Stimulated activated naive B cell treated with anti-CD40 and anti-IgM and Interleukin-4, amounts not matched to agents 10 μg/mL and 1 μg/mL and 100 μg/mL, for 72 hours (primary cell): ENCODE data around the gene ATG2B.
"Not testable (repeated sequence)": the region's sequence is repeated elsewhere in the genome, so short reads cannot be mapped to it uniquely, and the experiment has no call there.

Source experiments
- ATAC-seq, 2 donors: fragments of 150-1000 bp; cut with Tn5 transposase; replicated peaks; 2 replicates each; pipeline ENCODE4 v1.10.0; 2021; ENCODE audit warnings: moderate library complexity in 1 of 2
- DNase-seq: peaks from one replicate; pipeline ENCODE4 v3.0.0; 2021
- H3K27ac Mint-ChIP-seq: one replicate; pipeline ENCODE4 v1.8.0; 2022; ENCODE audit warnings: mild to moderate bottlenecking, mixed read lengths
- H3K27me3 Mint-ChIP-seq, 2 donors: one replicate each; pipeline ENCODE4 v1.8.0; 2022; ENCODE audit warnings: mixed read lengths in 2 of 2
- H3K36me3 Mint-ChIP-seq, 2 donors: one replicate each; pipeline ENCODE4 v1.8.0; 2022; ENCODE audit warnings: mixed read lengths in 2 of 2, mild to moderate bottlenecking in 1 of 2
- H3K4me1 Mint-ChIP-seq, 2 donors: one replicate each; pipeline ENCODE4 v1.8.0; 2022; ENCODE audit warnings: mixed read lengths in 2 of 2, mild to moderate bottlenecking in 1 of 2
- H3K4me3 Mint-ChIP-seq, 2 donors: one replicate each; pipeline ENCODE4 v1.8.0; 2022; ENCODE audit warnings: mild to moderate bottlenecking in 2 of 2, mixed read lengths in 2 of 2, moderate library complexity in 1 of 2
- H3K9me3 Mint-ChIP-seq, 2 donors: one replicate each; pipeline ENCODE4 v1.8.0; 2022; ENCODE audit warnings: mixed read lengths in 2 of 2, mild to moderate bottlenecking in 1 of 2

ATG2B gene

GRCh38 chr14:96362071-96362964 is 823 bp downstream of the ATG2B start:
- H3K27ac Mint-ChIP-seq: peak overlapping the region; percentile 96
- ATAC-seq (peak; percentile 33 to 41), DNase-seq (peak; percentile 32)
- H3K36me3 Mint-ChIP-seq: peaks cover 0 to 9% of the 10 kb centered on the region in 2 donors
- peaks cover 20 to 52% of the 10 kb centered on the region in 2 donors for H3K4me1 Mint-ChIP-seq
- H3K9me3 Mint-ChIP-seq: no peaks in the 10 kb centered on the region
- peak overlapping the region; percentile 91 to 97 for H3K4me3 Mint-ChIP-seq
- H3K27me3 Mint-ChIP-seq: no peaks in the 10 kb centered on the region

GRCh38 chr14:96359959-96360358 is 3.2 kb downstream of the ATG2B start:
- Mint-ChIP-seq H3K9me3 (no peaks in the 10 kb centered on the region), H3K4me3 (no peak overlapping the region), H3K4me1 (peaks cover 18 to 52% of the 10 kb centered on the region in 2 donors), H3K27me3 (no peaks in the 10 kb centered on the region), H3K27ac (no peak overlapping the region), H3K36me3 (peaks cover 2 to 9% of the 10 kb centered on the region in 2 donors)
- no peak for ATAC-seq
- DNase-seq: no peak

GRCh38 chr14:96357216-96357615 is 5.9 kb downstream of the ATG2B start:
- H3K9me3 Mint-ChIP-seq: no peaks in the 10 kb centered on the region
- no peaks in the 10 kb centered on the region for H3K27me3 Mint-ChIP-seq
- no peak overlapping the region for H3K4me3 Mint-ChIP-seq
- ATAC-seq: no peak
- H3K36me3 Mint-ChIP-seq: peaks cover 11 to 16% of the 10 kb centered on the region in 2 donors
- H3K4me1 Mint-ChIP-seq: peaks cover 12 to 37% of the 10 kb centered on the region in 2 donors
- no peak overlapping the region for H3K27ac Mint-ChIP-seq
- DNase-seq: no peak

GRCh38 chr14:96354246-96354645 is 8.9 kb downstream of the ATG2B start:
- ATAC-seq (no peak), DNase-seq (no peak)
- Mint-ChIP-seq H3K27me3 (no peaks in the 10 kb centered on the region), H3K27ac (no peak overlapping the region), H3K9me3 (no peaks in the 10 kb centered on the region), H3K36me3 (peaks cover 11 to 16% of the 10 kb centered on the region in 2 donors), H3K4me3 (no peak overlapping the region), H3K4me1 (peaks cover 12 to 21% of the 10 kb centered on the region in 2 donors)

- Mint-ChIP-seq H3K36me3 (peaks cover 16 to 20% of the 10 kb centered on the region in 2 donors), H3K27me3 (no peaks in the 10 kb centered on the region), H3K27ac (no peak overlapping the region), H3K4me3 (no peak overlapping the region), H3K4me1 (peaks cover 14 to 18% of the 10 kb centered on the region in 2 donors), H3K9me3 (peaks cover 0 to 2% of the 10 kb centered on the region in 2 donors)
- DNase-seq: no peak
- ATAC-seq: no peak
Observed at GRCh38 chr14:96352708-96353107, 10.4 kb downstream of the ATG2B start.

- no peak for ATAC-seq
- peaks cover 20 to 24% of the 10 kb centered on the region in 2 donors for H3K36me3 Mint-ChIP-seq
- H3K27me3 Mint-ChIP-seq: no peaks in the 10 kb centered on the region
- H3K4me1 Mint-ChIP-seq: peaks cover 13 to 16% of the 10 kb centered on the region in 2 donors
- no peak for DNase-seq
- H3K27ac Mint-ChIP-seq: no peak overlapping the region
- no peak overlapping the region for H3K4me3 Mint-ChIP-seq
- H3K9me3 Mint-ChIP-seq: peaks cover 0 to 2% of the 10 kb centered on the region in 2 donors
Observed at GRCh38 chr14:96351986-96352385, 11.2 kb downstream of the ATG2B start.

GRCh38 chr14:96349286-96350075 is 13.7 kb downstream of the ATG2B start:
- DNase-seq: no peak
- Mint-ChIP-seq H3K27me3 (no peaks in the 10 kb centered on the region), H3K4me1 (peaks cover 11 to 13% of the 10 kb centered on the region in 2 donors), H3K27ac (no peak overlapping the region), H3K9me3 (peaks cover 0 to 2% of the 10 kb centered on the region in 2 donors), H3K4me3 (no peak overlapping the region), H3K36me3 (peaks cover 16 to 26% of the 10 kb centered on the region in 2 donors)
- ATAC-seq: peak in 1 of 2 donors; percentile 58

GRCh38 chr14:96347957-96348356 is 15.2 kb downstream of the ATG2B start:
- not testable (repeated sequence) for H3K27me3 Mint-ChIP-seq, H3K9me3 Mint-ChIP-seq, H3K4me3 Mint-ChIP-seq, DNase-seq, H3K27ac Mint-ChIP-seq, ATAC-seq
- Mint-ChIP-seq H3K36me3 (peaks cover 11 to 22% of the 10 kb centered on the region in 2 donors), H3K4me1 (peaks cover 10 to 11% of the 10 kb centered on the region in 2 donors)

GRCh38 chr14:96345669-96346068 is 17.5 kb downstream of the ATG2B start:
- peaks cover 10 to 11% of the 10 kb centered on the region in 2 donors for H3K4me1 Mint-ChIP-seq
- no peak overlapping the region for H3K27ac Mint-ChIP-seq
- peaks cover 0 to 2% of the 10 kb centered on the region in 2 donors for H3K9me3 Mint-ChIP-seq
- H3K4me3 Mint-ChIP-seq: no peak overlapping the region
- no peak for DNase-seq
- no peak for ATAC-seq
- H3K27me3 Mint-ChIP-seq: no peaks in the 10 kb centered on the region
- peaks cover 11 to 22% of the 10 kb centered on the region in 2 donors for H3K36me3 Mint-ChIP-seq

GRCh38 chr14:96341323-96341722 is 21.8 kb downstream of the ATG2B start:
- H3K36me3 Mint-ChIP-seq: peaks cover 12 to 33% of the 10 kb centered on the region in 2 donors
- H3K27me3 Mint-ChIP-seq: no peaks in the 10 kb centered on the region

GRCh38 chr14:96338551-96338950 is 24.6 kb downstream of the ATG2B start:
- H3K9me3 Mint-ChIP-seq: peaks cover 0 to 2% of the 10 kb centered on the region in 2 donors
- no peak for ATAC-seq
- DNase-seq: no peak
- no peak overlapping the region for H3K27ac Mint-ChIP-seq
- no peak overlapping the region for H3K4me3 Mint-ChIP-seq
- H3K27me3 Mint-ChIP-seq: no peaks in the 10 kb centered on the region
- H3K4me1 Mint-ChIP-seq: no peaks in the 10 kb centered on the region
- peaks cover 18 to 39% of the 10 kb centered on the region in 2 donors for H3K36me3 Mint-ChIP-seq

More at GRCh38 chr14:96341323-96341722, 21.8 kb downstream of the ATG2B start:
- peaks cover 0 to 2% of the 10 kb centered on the region in 2 donors for H3K9me3 Mint-ChIP-seq
- DNase-seq: no peak
- no peaks in the 10 kb centered on the region for H3K4me1 Mint-ChIP-seq
- no peak overlapping the region for H3K4me3 Mint-ChIP-seq
- no peak overlapping the region for H3K27ac Mint-ChIP-seq
- ATAC-seq: no peak

GRCh38 chr14:96324219-96324618 is 38.9 kb downstream of the ATG2B start:
- Mint-ChIP-seq H3K9me3 (no peaks in the 10 kb centered on the region), H3K27me3 (no peaks in the 10 kb centered on the region), H3K36me3 (peaks cover 21 to 30% of the 10 kb centered on the region in 2 donors), H3K4me1 (no peaks in the 10 kb centered on the region), H3K4me3 (no peak overlapping the region), H3K27ac (no peak overlapping the region)
- ATAC-seq: no peak
- DNase-seq: no peak

GRCh38 chr14:96320605-96321004 is 42.5 kb downstream of the ATG2B start:
- DNase-seq (no peak), ATAC-seq (no peak)
- no peaks in the 10 kb centered on the region for H3K27me3 Mint-ChIP-seq
- no peak overlapping the region for H3K4me3 Mint-ChIP-seq
- no peaks in the 10 kb centered on the region for H3K9me3 Mint-ChIP-seq
- H3K36me3 Mint-ChIP-seq: peaks cover 22 to 35% of the 10 kb centered on the region in 2 donors
- H3K27ac Mint-ChIP-seq: no peak overlapping the region
- H3K4me1 Mint-ChIP-seq: no peaks in the 10 kb centered on the region

- ATAC-seq (no peak), DNase-seq (no peak)
- H3K27ac Mint-ChIP-seq: no peak overlapping the region
- no peak overlapping the region for H3K4me3 Mint-ChIP-seq
- no peaks in the 10 kb centered on the region for H3K4me1 Mint-ChIP-seq
- H3K36me3 Mint-ChIP-seq: peaks cover 18 to 41% of the 10 kb centered on the region in 2 donors
- no peaks in the 10 kb centered on the region for H3K27me3 Mint-ChIP-seq
- H3K9me3 Mint-ChIP-seq: no peaks in the 10 kb centered on the region
Observed at GRCh38 chr14:96318836-96319235, 44.3 kb downstream of the ATG2B start.
